HG02588 (cell line): ENCODE results near the gene SCIN.
"Not testable (repeated sequence)": the region's sequence is repeated elsewhere in the genome, so short reads cannot be mapped to it uniquely, and the experiment has no call there.

Experiments used
- ATAC-seq: cut with Tn5 transposase; IDR thresholded peaks from one replicate; pipeline ENCODE4 v1.9.1; 2021; ENCODE audit warnings: mild to moderate bottlenecking, moderate library complexity; ENCODE audit not compliant: unreplicated experiment

Gene SCIN

GRCh38 chr7:12570534-12571461 lies at the start of gene SCIN:
SCIN (plus strand) TSS chr7:12570720; CDS start chr7:12570787, 67 bp downstream.
- no peak for ATAC-seq

GRCh38 chr7:12524794-12525386 lies 45.6 kb upstream of the SCIN start:
- ATAC-seq, result no peak

GRCh38 chr7:12526693-12527092 lies 43.8 kb upstream of the SCIN start:
- not testable (repeated sequence) for ATAC-seq

- not testable (repeated sequence) for ATAC-seq
These were observed 42.9 kb upstream of the SCIN start for GRCh38 chr7:12527670-12528069.

- no peak for ATAC-seq
These were observed 40.4 kb upstream of the SCIN start for GRCh38 chr7:12529971-12530710.

GRCh38 chr7:12531784-12532183 lies 38.7 kb upstream of the SCIN start:
- ATAC-seq, result no peak

- ATAC-seq, result no peak
These were observed 36.5 kb upstream of the SCIN start for GRCh38 chr7:12534046-12534445.

- ATAC-seq, result no peak
These were observed 30.8 kb upstream of the SCIN start for GRCh38 chr7:12539681-12540080.

GRCh38 chr7:12540850-12541249 lies 29.7 kb upstream of the SCIN start:
- ATAC-seq, result no peak

GRCh38 chr7:12543586-12543985 lies 26.9 kb upstream of the SCIN start:
- ATAC-seq, result no peak

- no peak for ATAC-seq
These were observed 21.4 kb upstream of the SCIN start for GRCh38 chr7:12549106-12549505.

GRCh38 chr7:12550956-12551355 lies 19.6 kb upstream of the SCIN start:
- ATAC-seq, result no peak

GRCh38 chr7:12552876-12553275 lies 17.6 kb upstream of the SCIN start:
- no peak for ATAC-seq

GRCh38 chr7:12553416-12553815 lies 17.1 kb upstream of the SCIN start:
- no peak for ATAC-seq

- ATAC-seq, result no peak
These were observed 16.2 kb upstream of the SCIN start for GRCh38 chr7:12554351-12554750.

- no peak for ATAC-seq
These were observed 15.6 kb upstream of the SCIN start for GRCh38 chr7:12554872-12555271.

GRCh38 chr7:12555695-12556094 lies 14.8 kb upstream of the SCIN start:
- not testable (repeated sequence) for ATAC-seq

- not testable (repeated sequence) for ATAC-seq
These were observed 14.3 kb upstream of the SCIN start for GRCh38 chr7:12556139-12556792.

GRCh38 chr7:12557282-12557681 lies 13.2 kb upstream of the SCIN start:
- ATAC-seq, result no peak

- no peak for ATAC-seq
These were observed 5.3 kb upstream of the SCIN start for GRCh38 chr7:12564996-12565764.
